Left lobe of liver (tissue), 2 donors: Measurements from ENCODE around the gene ADAM23. TPM values are rescaled to one million over a fixed set of nuclear protein-coding genes. Genes with fewer than 3 reads are reported as not detected.

ENCODE experiments used
- ATAC-seq: fragments of 200-7000 bp; cut with Tn5 transposase; one replicate; pipeline ENCODE4 v1.9.1; 2020; ENCODE audit warnings: mild to moderate bottlenecking, moderate library complexity
- DNase-seq: peaks from one replicate; pipeline ENCODE4 v3.0.0-alpha.2; 2020; ENCODE audit warnings: low spot score
- total RNA-seq: library from RNA; stranded (reverse); gene quantifications from one replicate; pipeline ENCODE4 v1.2.1, GENCODE V29; 2021
- donor health status: DM: no; HTN: no; CAD: no; lungs with moderate emphysema.
- donor health status: DM: no; HTN: yes; CAD: no.

Gene ADAM23
- total RNA-seq, 1 donor from 2014 or later: 0.03 TPM

DNA sequence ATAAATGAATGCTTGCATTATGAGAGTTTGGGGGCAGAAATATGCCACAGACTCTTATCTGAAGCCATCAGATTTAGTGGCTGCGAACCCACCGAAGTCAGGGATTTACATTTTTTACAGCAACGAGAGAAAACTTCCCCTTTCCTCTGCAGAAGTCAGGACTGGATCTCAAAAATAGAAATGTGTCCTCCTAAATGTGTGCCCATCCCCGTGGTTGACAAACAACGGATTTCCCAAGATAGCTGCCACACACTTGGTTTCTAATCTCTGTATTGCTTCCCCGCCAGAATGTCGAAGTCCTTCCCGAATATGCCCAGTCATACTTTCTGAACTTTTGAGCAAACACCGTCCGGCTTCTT is 879 bp upstream of the ADAM23 start:
- DNase-seq (no peak), ATAC-seq (no peak)

DNA sequence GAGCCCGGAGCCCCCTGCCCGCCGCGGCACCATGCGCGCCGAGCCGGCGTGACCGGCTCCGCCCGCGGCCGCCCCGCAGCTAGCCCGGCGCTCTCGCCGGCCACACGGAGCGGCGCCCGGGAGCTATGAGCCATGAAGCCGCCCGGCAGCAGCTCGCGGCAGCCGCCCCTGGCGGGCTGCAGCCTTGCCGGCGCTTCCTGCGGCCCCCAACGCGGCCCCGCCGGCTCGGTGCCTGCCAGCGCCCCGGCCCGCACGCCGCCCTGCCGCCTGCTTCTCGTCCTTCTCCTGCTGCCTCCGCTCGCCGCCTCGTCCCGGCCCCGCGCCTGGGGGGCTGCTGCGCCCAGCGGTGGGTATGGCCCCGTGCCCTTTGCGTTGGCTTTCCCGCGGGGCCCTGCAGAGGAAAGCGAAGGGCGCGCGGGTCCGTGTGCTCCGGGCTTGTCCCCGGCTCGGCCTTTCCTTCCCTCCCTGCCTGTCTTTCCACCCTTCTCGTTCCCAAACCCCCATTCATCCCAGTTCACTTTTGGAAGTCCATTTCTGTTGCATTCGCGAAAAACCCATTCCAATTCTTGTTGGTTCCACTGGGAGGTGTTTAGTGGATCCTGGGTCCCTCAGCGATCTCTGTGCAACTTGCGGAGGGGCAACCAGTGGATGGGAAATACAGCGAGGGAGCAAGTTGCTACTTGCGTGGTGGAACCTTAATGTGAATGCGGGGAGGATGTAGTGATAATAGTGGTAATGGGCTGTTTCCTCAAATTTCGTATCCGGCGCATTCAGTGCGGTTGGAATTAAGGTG is 599 bp downstream of the ADAM23 start:
- ATAC-seq (peak; percentile 63), DNase-seq (no peak)

DNA sequence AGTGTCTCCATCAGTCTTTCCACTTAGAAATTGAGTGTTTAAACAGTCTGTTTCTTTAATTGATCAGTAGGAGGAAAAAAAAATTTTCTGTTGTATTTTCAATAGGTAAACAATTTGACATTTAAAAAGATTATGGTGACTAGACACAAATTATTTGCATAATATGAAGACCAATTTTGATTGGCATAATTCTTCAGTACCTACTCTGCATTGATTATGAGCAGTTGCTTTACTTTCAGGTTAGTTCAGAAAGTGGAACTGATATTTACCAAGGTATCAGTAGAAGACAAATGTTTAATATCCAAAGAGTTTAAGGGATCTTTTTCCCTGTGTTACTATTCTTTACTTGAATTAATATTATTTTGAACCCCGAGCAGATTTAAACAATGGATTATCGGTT is 2.6 kb downstream of the ADAM23 start:
- no peak for DNase-seq
- no peak for ATAC-seq

DNA sequence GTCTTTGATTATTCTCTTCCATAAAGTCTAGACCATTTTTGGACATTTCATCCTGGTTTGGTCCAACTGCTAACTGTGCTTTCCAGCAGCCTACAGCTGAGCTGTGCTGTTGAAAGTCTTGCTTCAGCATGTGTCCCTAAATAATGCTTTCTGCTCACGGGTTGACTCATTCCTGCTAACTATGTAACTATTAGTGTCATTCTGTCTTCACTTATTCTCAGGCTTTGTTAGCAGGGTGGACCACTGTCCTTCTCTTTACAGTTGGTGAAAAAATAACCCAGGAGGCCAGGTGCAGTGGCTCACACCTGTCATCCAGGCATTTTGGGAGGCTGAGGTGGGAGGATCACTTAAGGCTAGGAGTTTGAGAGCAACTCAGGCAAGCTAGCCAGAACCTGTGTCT is 8.9 kb downstream of the ADAM23 start:
- DNase-seq: no peak
- ATAC-seq: no peak

DNA sequence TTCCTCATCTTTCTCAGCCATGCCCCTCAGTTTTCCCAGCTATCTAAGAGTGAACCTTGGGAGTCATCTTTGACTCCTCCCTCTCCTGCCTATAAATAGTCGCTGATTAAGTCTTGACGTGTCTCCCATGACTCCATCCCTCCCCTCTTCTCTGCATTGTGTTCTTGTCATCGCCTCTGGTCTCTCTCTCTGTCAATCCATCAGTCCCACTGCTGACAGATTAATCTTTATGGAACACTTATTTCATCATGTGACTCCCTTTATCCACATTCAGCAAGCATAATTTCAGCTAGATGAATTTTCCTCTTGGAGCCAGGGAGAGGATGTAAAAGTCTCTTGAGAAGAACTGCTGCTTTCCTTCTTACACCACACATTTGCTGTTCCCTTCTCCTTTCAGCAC is 9.4 kb downstream of the ADAM23 start:
- ATAC-seq: no peak

DNA sequence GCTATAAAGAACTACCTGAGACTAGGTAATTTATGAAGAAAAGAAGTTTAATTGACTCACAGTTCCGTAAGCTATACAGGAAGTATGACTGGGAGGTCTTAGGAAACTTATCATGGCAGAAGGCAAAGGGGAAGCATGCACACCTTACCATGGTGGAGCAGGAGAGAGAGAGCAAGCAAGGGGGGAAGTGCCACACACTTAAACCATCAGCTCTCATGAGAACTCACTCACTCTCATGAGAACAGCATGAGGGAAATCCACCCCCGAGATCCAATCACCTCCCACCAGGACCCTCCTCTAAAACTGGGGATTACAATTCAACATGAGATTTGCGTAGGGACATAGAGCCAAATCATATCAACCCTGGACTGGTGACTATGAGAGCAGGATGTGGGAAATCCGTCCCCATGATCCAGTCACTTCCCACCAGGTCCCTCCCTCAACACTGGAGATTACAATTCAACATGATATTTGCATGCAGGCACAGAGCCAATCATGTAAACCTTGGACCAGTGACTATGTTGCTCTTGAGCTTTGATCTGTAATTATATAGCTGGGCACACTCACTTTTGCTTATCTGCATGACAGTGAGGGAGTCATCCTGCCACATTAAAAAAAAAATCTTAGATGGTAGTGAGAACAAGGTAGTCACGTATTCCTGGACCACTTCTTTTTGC is 12.9 kb downstream of the ADAM23 start:
- DNase-seq (no peak), ATAC-seq (no peak)

More for the DNA sequence above, 9.4 kb downstream of the ADAM23 start:
- no peak for DNase-seq

DNA sequence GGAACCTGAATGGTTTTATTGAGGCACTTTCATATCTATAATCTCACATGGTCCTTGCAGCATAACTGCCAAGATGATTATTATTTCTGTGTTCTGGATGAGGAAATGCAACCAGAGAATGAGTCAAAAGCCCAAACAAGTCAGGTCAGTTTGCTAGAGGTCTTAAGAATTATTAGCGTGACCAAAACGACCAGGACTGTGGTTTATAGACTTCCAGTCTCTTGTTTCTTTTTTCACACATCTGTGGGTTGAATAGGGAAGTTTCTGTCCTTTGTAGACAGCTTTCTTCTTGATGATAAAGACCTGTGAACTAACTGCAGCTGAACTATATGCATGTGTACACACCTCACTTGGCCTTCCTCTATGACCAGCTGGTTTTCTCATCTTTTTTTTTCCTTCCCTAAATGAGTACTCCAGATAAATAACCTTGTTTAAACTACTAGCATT is 13.9 kb downstream of the ADAM23 start:
- DNase-seq: no peak
- ATAC-seq: no peak

DNA sequence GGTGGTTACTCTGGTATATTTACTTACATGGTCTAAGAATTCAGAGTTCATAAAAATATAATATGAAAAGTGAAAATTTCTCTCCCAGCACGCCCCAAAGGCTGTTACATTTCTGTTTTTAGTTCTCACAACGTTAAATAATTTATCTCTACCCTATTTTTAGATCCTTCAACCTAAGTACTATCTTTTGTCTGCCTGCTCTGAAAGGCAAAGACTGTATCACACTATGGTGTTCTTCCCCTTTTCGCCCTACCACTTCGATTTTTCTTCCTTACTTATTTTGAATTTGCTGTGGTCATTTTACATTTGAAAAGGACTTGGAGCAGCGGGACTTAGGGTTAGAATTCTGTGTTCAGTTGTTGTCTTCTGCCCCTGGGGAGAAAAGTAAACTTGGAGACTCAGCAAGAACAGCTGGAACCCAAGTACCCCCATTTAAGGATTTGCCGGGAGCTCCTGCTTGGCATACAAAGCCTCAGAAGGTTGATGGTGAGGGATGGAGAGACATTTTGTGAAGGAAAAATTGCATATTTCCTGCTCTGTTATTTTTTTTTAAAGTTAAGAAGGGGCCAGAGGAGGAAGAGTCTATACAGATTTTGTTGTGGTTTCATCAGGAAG is 19.0 kb downstream of the ADAM23 start:
- ATAC-seq: no peak

DNA sequence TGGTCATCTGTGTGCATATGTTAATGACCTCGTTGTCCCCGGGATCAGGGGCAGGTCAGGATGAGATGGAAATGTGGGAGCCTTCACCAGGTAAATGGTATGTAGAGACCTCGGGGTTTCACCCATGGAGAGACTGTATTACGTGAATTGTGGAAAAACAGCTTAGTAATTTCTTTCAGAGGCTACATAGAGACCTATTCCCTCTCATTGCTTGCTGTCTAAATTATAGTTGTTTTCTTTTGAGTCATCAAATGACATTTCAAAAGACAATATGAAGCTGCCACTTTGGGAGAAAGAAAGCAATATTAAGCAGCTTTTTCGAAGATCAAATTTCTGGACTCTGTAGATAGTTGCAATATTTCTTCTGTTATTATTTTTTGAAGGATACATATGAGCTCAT is 20.4 kb downstream of the ADAM23 start:
- no peak for ATAC-seq
- DNase-seq: no peak

More for the DNA sequence above, 19.0 kb downstream of the ADAM23 start:
- DNase-seq: no peak

DNA sequence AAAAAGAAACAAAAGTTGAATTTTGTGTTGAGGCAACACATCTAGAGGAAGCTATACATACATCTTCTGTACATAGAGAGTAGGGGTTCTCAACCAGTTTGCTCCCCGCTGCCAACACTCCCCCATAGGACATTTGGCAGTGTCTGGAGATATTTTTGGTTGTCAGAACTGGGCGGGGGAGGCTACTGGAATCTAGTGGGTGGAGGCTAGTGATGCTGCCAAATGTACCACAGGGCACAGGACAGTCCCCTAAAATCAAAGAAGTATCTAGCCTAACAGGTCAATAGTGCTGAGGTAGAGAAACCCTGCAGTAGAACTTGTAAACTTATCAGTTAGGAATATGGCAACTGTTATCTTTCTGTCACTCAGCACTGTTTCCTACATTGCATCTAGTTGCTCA is 21.3 kb downstream of the ADAM23 start:
- no peak for DNase-seq
- no peak for ATAC-seq

DNA sequence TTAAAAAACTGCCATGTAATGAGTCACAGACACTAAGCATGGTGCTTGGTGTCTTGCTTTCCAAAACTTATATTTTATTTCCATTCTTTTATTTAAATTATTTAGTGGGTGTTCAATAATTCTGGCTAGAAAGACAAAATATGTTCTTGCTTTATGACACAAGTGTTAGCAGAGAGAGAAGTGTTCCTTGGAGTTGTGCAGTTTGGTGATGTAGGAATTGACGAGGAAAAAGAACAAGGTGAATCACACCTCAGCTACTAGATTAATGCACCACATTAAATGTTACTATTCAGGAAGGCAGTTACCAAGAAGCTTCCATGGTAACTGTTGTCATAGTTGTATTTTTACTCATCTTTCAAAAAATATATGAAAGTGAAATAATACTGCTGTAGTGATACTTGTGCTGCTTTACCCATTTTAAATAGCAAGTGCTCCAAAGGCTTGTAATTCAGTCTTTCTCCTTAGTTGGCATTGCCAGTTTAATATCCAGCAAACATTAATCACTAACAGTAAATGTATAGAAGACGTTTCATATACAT is 28.3 kb downstream of the ADAM23 start:
- DNase-seq (no peak), ATAC-seq (no peak)

DNA sequence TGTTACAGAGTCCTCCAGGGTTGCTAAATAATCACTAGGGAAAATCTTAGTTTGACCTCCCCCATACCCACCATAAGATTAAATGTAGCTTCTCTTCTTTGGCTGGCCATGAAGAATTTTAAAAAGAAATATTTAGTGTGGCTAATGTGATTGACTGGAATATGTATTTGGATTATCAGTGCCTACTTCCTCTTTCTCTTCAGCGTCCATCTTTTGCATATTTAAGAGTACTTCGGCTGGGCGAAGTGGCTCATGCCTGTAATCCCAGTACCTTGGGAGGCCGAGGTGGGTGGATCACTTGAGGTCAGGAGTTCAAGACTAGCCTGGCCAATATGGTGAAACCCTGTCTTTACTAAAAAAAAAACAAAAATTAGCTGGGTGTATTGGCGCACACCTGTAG is 28.8 kb downstream of the ADAM23 start:
- ATAC-seq (no peak), DNase-seq (no peak)

DNA sequence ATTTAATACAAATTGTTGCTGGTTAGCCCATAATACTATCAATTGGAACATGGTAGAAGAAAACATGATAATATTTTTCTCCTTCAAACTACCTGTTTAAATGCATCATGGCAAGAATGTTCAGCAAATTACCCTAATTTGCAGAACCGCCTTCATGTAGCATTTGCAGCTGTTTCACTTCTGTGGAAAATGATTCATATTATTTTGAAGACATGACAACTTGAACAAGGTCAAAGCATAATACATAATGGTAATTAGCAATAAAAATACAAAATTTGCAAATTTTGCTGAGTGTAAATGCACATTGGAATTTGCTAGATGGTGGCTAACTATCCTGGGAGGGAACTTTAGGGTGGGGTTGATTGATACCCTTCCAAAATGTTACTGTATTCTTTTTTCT is 30.8 kb downstream of the ADAM23 start:
- ATAC-seq: no peak
- DNase-seq: no peak

DNA sequence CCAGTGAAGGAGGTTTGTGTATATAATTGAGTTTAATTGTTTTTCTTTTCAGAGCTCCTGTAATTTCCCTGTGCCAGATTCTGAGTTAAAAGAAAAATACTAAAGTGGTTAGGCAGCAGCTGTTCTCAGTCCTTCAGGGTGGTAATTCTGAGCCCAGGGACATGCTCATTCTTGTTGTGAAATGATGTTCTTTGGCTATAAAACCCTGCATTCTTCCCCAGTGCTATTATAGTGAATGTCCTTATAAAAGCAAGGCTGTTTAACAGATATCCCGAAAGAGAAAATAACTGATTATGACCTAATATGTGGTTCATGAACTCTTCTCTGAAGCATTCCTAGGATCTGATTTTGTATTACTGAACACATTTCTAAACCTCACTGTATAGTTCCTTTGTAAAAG is 34.0 kb downstream of the ADAM23 start:
- DNase-seq (no peak), ATAC-seq (no peak)

DNA sequence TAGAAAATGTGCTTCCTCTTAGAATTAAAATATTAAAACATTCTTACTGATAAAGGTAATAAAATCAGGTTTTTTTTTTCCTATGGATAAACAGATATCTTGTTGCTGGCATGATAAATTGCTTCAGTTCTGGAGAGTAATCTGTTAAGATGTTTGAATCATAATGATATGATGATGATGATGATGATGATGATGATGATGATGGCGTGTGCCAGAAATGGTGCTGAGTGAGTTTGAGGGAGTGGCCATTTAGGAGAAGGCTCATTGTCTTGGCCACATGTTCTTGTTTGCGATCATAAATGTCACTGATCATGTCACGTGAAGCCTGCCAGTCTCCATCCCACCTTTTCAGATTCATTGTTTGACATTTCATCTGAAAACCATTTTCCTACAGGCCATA is 35.0 kb downstream of the ADAM23 start:
- ATAC-seq: no peak
- no peak for DNase-seq

DNA sequence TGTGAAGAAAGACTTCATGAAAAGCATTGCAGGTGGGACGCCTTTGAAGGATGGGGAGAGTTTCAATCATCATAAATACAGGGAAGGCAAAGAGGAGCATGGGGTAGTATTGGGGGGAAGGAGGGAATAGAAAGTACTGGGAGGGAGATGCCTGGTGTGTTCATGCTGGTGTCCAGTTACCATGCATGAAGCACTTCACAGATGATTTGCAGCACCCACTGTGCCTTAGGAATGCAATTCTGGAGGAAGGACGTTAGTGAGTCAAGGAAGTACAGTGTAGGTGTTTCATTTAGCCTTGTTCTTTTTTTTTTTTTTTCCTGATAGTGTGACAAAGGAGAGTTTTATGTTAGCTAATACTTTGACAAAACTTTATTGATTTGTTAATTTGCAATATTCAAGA is 36.8 kb downstream of the ADAM23 start:
- ATAC-seq (no peak), DNase-seq (no peak)

DNA sequence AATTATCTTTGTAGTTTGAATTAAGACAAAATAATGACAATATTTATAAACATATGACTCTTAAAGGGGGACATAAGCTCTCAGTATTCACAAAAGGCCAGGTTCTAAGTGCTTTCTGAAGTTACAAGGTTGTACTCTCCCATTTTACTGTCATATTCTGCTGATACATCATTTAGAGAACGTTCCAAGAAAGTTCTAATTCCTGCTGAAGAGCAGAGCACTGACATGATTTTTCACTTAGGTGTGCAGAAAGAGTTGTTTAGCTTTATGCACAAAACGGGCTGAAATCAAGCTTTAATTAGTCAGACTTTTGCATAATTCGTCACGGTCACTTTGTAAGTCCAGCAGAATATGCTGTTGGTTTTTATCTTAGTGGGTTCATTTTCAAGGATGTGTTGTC is 37.3 kb downstream of the ADAM23 start:
- ATAC-seq (no peak), DNase-seq (no peak)

DNA sequence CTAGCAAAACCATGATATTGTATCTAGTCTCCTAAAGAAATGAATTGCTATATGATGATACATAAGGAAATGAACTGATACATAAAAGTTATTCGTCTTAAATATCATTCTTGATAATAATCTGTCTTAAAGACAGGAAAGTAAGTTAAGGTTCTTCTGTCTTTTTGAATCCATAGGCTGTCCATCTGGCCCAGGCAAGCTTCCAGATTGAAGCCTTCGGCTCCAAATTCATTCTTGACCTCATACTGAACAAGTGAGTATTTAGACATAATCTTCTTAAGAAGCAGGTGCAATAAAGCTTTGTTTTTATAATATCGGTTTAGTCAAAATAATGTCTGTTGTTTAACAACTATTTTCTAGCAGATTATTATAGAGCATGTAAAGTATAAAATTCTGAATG is 37.7 kb downstream of the ADAM23 start:
- ATAC-seq: no peak
- no peak for DNase-seq

DNA sequence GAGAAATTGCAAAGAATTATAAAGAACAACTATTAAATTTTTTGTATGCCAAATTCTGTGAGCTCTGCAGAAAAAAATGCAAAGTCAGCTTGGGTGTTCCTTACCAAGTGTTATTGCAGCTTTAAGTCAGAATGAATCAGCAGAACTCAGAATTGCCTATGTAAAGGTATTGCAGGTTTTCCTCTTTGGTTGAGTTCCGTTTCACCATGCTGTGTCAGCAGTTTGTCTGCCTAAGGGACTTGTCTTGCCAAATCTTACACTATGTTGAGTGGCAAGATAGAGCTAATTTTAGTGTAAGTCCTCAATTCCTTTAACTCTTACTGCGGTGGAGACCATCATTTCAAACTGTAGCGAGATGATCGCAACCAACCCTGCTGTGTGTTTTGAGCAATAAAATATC is 38.8 kb downstream of the ADAM23 start:
- ATAC-seq: no peak
- no peak for DNase-seq

DNA sequence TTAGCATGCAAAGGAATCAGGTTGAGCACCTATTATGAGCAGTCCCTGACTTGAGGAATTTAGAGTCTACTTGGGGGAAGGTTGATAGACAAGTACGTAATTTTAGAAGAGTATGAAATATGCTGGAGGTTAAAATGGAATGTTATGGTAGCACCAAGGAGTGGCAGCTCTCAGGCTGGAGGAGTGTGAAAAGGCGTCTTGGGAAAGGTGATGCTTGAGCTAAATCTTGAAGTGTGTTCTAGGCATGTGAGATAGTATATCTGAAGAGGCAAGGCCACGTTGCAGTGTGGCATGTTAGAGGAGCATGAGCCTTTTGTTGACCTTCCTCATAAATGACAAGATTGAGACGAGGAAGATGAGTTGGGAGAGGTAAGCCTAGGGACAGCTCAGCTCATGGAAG is 39.3 kb downstream of the ADAM23 start:
- DNase-seq: no peak
- ATAC-seq: no peak

DNA sequence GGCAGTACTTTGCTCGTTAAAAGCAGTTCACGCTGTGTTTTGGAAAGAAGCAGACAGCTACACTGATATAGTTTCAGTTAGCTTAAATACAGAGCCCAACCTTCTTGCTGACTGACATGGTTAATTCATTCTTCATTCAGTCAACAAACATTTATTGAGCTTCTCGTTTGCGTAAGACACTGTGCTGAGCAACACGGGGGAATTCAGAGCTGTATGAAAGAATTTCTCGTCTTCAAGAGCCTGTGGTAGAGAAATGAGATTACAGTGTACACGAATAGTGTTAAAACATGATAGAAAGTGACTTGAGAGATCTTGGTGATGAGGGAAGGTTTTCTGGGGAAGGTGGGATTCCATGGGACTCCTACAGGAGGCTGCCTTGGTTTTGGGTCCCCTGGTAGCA is 44.7 kb downstream of the ADAM23 start:
- no peak for ATAC-seq

DNA sequence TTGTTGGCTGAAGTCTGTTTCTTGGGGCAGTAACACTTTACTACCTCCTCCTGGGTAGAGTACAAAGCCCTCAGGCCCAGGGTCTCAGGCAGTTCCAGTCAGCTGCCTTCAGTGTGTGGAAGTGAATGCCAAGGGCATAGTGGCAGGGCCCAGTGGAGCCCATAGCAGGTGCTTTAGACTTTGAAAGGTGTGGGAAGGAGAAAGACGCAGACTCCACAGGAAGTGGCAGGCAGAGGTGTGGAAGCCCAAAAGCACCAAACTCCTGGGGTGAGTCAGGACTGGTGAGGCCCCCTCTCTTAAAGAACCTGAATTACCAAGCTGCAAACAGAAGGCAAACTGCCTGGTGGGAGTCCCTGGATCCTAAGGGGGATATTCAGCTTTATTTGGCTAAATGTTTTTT is 45.3 kb downstream of the ADAM23 start:
- ATAC-seq: no peak
- DNase-seq: no peak

More for the DNA sequence above, 44.7 kb downstream of the ADAM23 start:
- DNase-seq: no peak
